ENCODE measurements around the gene BOC.
A peak's percentile ranks its signal among the peaks of the same experiment; 100 is the strongest.

Gene BOC

DNA sequence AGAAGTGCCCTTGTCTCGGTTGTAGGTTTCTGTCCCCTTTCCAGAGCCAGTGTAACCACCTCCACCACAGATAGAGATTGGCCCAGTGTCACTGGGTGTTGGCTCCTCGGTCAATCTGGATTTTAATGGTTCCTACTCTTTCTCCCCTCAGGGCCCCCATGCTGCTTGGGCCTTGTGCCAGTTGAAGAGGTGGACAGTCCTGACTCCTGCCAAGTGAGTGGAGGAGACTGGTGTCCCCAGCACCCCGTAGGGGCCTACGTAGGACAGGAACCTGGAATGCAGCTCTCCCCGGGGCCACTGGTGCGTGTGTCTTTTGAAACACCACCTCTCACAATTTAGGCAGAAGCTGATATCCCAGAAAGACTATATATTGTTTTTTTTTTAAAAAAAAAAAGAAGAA is 75.2 kb downstream of the BOC start:
- no peak overlapping the region for H3K9ac ChIP-seq

DNA sequence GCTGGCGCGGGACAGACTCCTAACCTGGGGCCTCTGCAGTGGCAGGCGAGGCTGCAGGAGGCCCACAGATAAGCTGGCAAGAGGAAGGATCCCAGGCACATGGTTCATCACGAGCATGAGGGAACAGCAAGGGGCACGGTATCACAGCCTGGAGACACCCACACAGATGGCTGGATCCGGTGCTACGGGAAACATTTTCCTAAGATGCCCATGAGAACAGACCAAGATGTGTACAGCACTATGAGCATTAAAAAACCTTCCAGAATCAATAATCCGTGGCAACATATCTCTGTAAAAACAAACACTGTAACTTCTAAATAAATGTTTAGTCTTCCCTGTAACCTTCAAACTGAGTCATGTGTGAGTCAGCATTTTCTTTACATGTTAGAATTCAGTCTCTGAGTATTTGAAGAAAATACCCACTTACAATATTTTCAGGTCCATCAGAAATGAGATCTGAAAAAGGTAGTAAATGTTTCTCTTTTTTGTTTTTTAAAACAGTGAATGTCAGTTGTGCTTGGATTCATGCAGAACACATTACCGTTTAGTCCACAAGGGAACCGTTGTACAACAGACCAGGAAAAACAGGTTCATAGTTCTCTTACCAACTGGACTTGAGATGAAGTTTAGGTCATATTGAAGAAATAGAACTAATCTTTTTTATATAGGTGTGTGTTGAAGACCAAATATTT is 75.9 kb downstream of the BOC start:
- Histone ChIP-seq H2AFZ (ENCODE audit: low read depth) (no peak overlapping the region), H3K4me2 (no peak overlapping the region), H3K27me3 (ENCODE audit: insufficient read depth, low read depth) (no peaks in the 10 kb centered on the region), H3K79me2 (ENCODE audit: insufficient read depth, low read depth) (no peaks in the 10 kb centered on the region), H4K20me1 (ENCODE audit: insufficient read depth) (no peaks in the 10 kb centered on the region), H3K9ac (no peak overlapping the region), H3K4me3 (IDR thresholded peaks at IDR 0.05; ENCODE audit: insufficient read depth, low read depth, low read length) (no peak overlapping the region), H3K4me1 (ENCODE audit: low read depth, poor library complexity, severe bottlenecking) (no peaks in the 10 kb centered on the region), H3K36me3 (ENCODE audit: insufficient read depth) (no peaks in the 10 kb centered on the region), H3K27ac (no peak overlapping the region)
- TF ChIP-seq, protein P1, sequence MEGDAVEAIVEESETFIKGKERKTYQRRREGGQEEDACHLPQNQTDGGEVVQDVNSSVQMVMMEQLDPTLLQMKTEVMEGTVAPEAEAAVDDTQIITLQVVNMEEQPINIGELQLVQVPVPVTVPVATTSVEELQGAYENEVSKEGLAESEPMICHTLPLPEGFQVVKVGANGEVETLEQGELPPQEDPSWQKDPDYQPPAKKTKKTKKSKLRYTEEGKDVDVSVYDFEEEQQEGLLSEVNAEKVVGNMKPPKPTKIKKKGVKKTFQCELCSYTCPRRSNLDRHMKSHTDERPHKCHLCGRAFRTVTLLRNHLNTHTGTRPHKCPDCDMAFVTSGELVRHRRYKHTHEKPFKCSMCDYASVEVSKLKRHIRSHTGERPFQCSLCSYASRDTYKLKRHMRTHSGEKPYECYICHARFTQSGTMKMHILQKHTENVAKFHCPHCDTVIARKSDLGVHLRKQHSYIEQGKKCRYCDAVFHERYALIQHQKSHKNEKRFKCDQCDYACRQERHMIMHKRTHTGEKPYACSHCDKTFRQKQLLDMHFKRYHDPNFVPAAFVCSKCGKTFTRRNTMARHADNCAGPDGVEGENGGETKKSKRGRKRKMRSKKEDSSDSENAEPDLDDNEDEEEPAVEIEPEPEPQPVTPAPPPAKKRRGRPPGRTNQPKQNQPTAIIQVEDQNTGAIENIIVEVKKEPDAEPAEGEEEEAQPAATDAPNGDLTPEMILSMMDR (conservative IDR thresholded peaks at IDR 0.05; ENCODE audit: low read depth, low read length), result no peak

More for the DNA sequence above, 75.2 kb downstream of the BOC start:
- Histone ChIP-seq H3K4me2 (no peak overlapping the region), H2AFZ (ENCODE audit: low read depth) (no peak overlapping the region), H3K27ac (no peak overlapping the region), H4K20me1 (ENCODE audit: insufficient read depth) (no peaks in the 10 kb centered on the region), H3K27me3 (ENCODE audit: insufficient read depth, low read depth) (no peaks in the 10 kb centered on the region), H3K79me2 (ENCODE audit: insufficient read depth, low read depth) (no peaks in the 10 kb centered on the region), H3K4me1 (ENCODE audit: low read depth, poor library complexity, severe bottlenecking) (no peaks in the 10 kb centered on the region), H3K4me3 (IDR thresholded peaks at IDR 0.05; ENCODE audit: insufficient read depth, low read depth, low read length) (no peak overlapping the region), H3K36me3 (ENCODE audit: insufficient read depth) (no peaks in the 10 kb centered on the region)
- TF ChIP-seq, protein P1 (conservative IDR thresholded peaks at IDR 0.05; ENCODE audit: low read depth, low read length), result no peak

DNA sequence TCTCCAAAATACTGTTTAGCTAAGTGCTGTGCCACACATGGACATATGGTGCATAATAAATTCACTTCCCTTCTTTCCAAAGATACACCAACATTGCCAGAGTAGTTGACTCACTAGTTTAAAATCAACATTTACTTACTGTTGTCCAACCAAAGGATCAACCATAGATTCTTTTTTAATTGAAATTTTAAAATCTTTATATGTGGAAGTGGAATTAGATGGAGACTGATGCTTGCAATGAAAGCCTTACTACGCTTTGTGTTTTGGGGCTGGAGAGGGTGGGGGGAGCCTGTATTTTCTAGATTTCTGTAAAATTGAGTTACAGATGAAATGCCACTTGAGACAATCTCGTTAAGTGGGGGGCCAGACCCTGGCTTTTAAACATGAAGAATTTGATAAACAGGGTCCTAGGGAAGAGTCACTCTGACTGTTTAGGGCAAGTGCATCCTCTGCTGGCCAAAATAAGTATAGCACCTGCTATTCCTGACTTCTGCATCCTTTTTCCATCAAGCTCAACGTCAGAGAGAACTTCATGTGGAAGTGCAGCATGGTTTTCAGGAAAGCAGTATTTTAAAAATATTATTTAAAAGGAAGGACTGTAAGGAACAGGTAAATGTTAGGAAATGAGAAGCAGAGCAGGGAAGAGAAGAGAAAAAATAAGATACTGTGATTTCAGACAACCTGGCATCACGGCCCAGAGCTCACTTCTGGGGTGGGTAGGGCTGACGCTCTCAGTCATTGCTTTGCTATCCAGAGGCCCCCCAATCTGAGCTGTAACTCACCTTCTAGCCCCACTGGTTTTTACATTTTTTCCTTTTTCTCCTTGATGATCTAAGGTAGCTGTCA is 76.7 kb downstream of the BOC start:
- Histone ChIP-seq H3K27ac (no peak overlapping the region), H3K4me3 (IDR thresholded peaks at IDR 0.05; ENCODE audit: insufficient read depth, low read depth, low read length) (no peak overlapping the region)

DNA sequence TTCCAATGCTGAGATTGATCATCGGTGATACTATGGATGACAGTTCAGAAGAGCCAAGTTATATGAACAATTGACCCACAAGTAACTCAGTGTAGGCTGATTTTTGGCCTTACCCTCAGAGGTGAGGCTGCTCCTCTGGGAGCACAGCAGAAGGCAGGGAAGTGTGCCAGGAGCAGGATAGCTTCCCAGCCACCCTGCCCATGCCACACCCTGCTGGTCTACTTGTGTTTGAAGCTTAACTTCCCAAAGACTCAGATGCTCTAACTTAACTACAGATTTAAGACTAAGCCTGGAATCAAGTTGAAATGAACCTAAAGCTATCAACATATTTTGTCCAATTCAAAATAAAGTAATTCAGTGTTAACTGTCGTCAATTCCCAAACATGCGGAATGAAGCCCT is 77.5 kb downstream of the BOC start:
- no peaks in the 10 kb centered on the region for H3K79me2 ChIP-seq (ENCODE audit: insufficient read depth, low read depth)
- H2AFZ ChIP-seq (ENCODE audit: low read depth), result no peak overlapping the region
- no peaks in the 10 kb centered on the region for H3K36me3 ChIP-seq (ENCODE audit: insufficient read depth)
- H3K4me3 ChIP-seq (IDR thresholded peaks at IDR 0.05; ENCODE audit: insufficient read depth, low read depth, low read length), result no peak overlapping the region
- H4K20me1 ChIP-seq (ENCODE audit: insufficient read depth), result no peaks in the 10 kb centered on the region
- no peak overlapping the region for H3K9ac ChIP-seq
- H3K27ac ChIP-seq, result no peak overlapping the region
- TF ChIP-seq, protein P1 (conservative IDR thresholded peaks at IDR 0.05; ENCODE audit: low read depth, low read length), result no peak
- H3K4me2 ChIP-seq, result no peak overlapping the region
- H3K27me3 ChIP-seq (ENCODE audit: insufficient read depth, low read depth), result no peaks in the 10 kb centered on the region
- H3K4me1 ChIP-seq (ENCODE audit: low read depth, poor library complexity, severe bottlenecking), result no peaks in the 10 kb centered on the region

More for the DNA sequence above, 76.7 kb downstream of the BOC start:
- Histone ChIP-seq H3K9ac (no peak overlapping the region), H3K79me2 (ENCODE audit: insufficient read depth, low read depth) (no peaks in the 10 kb centered on the region), H3K4me2 (no peak overlapping the region), H2AFZ (ENCODE audit: low read depth) (no peak overlapping the region), H3K36me3 (ENCODE audit: insufficient read depth) (no peaks in the 10 kb centered on the region), H4K20me1 (ENCODE audit: insufficient read depth) (no peaks in the 10 kb centered on the region), H3K27me3 (ENCODE audit: insufficient read depth, low read depth) (no peaks in the 10 kb centered on the region), H3K4me1 (ENCODE audit: low read depth, poor library complexity, severe bottlenecking) (no peaks in the 10 kb centered on the region)
- TF ChIP-seq, protein P1 (conservative IDR thresholded peaks at IDR 0.05; ENCODE audit: low read depth, low read length), result peak; percentile 99

All from KMS-11 (cell line).